ENCODE results near the gene SERPINA5. TPM values are rescaled to one million over a fixed set of nuclear protein-coding genes. Genes with fewer than 3 reads are reported as not detected.

Gene SERPINA5, protein sequence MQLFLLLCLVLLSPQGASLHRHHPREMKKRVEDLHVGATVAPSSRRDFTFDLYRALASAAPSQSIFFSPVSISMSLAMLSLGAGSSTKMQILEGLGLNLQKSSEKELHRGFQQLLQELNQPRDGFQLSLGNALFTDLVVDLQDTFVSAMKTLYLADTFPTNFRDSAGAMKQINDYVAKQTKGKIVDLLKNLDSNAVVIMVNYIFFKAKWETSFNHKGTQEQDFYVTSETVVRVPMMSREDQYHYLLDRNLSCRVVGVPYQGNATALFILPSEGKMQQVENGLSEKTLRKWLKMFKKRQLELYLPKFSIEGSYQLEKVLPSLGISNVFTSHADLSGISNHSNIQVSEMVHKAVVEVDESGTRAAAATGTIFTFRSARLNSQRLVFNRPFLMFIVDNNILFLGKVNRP
- 0.05 to 0.16 TPM (median 0.14 TPM) in 5 replicates for total RNA-seq (2022; extraction: Qiagen RNA extraction)

DNA sequence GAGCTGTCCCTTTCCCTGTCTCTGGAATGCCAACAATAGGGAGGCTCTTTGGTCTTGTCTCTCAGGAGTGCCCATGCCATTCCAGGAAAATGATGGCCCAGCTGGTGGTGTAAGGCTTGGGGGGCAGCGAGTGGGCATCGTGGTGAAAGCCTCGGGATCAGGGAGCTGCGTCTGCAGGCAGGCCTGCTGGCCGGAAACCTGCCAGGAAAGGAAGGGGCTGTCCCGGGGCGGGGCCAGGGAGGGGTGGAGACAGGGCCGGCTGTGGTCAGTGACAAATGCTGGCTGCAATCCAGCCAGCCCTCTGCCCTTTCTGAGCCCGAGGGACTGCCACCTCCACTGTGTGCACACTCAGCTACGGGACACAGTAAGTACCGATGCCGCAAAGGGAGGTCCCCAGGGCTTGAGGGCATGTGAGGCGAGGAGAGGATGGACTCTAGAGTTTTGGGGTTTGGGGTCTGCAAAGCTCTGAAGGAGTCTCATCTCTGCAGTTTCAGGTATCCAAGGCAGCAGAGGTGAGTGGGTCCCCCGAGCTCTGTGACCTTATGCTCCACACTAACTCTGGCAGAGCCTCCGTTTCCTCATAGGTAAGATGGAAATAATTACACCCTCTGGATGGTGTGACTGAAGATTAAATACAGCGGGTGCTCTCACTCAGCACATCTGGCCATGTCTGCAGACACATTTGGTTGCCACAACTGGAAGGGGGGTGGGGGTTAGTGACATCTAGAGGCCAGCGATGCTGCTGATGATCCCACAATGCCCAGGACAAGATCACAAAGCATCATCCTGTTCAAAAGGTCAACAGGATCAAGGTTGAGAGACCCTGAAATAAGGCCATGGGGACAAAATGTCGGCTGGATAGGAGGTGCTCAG, at the start of gene SERPINA5:
SERPINA5 (plus strand) TSS at position 300 of the 873 bp plus-strand sequence. CDS start 5,937 bp downstream, outside the sequence.

DNA sequence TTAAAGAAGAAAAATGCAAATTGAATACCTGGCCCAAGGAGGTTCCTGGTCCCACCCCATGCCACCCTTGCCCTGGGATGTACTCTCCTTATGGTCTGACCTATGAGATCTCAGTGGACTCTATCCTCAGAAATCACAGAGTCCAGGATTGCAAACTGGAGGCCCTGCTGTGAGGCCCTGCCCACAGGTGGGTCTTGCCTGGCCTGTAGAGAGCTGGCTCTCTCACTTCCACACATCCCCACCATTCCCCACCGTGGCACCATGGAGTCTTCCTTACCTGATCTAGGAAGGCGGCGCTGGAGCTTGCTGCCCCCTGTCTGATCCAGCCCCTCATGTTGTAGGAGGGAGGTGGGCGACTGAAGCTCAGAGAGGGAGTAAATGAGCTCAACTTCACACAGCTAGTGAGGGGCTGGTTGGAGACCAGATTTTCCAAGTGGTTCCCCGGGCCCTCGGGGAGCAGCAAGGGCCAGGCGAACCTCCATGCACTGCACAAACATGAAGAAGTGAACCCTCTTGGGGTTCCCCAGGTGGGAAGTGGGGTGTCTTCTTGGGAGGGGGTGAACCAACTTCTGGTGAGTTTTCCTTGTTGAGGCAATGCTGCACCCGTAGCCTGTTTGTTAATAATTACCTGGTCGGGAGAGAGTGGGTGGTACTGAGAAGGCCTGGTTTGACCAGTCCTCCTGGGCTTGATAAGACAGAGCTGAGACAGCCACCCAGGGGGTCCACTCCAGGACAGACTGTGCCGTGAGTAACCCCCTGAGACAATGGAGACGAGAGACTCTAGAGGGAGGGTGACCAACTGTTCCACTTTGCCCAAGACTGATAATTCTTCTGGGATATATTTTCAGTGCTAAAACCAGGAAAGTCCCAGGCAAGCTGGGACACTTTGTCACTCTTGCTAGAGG, 20.2 kb upstream of the SERPINA5 start, which contains the start of gene SERPINA4:
SERPINA4 (plus strand) TSS at position 692 of the 905 bp plus-strand sequence. CDS start 2,041 bp downstream, outside the sequence.

DNA sequence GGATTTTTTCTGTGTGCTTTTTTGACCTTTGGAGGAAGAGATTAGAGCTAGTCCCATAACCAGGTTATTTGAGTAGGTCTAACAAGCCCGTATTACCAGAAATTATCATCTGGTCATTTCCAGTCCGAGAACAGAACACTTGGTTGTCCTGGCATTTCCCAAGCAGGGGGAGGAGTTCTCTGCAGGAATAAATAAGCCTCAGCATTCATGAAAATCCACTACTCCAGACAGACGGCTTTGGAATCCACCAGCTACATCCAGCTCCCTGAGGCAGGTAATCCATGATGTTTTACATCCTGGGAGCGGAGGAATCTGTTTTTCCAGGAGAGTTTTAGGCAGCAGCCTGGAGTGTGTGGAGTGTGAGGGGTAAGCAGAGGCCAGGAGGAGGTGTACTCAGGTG, 30.9 kb downstream of the SERPINA5 start, which contains the start of gene SERPINA3:
SERPINA3 (plus strand) TSS at position 218 of the 400 bp plus-strand sequence. CDS start 2,051 bp downstream, outside the sequence.

Other genes with a start within 250 kb of the SERPINA5 start
- gene SERPINA2, start 214.7 kb upstream of the SERPINA5 start, total RNA-seq (2022; extraction: Qiagen RNA extraction), result not detected in 5 replicates
- 0.54 to 0.88 TPM (median 0.67 TPM) in 5 replicates for gene SERPINA1, start 192.8 kb upstream of the SERPINA5 start, total RNA-seq (2022; extraction: Qiagen RNA extraction)
- not detected in 5 replicates for gene SERPINA11, start 128.6 kb upstream of the SERPINA5 start, total RNA-seq (2022; extraction: Qiagen RNA extraction)
- gene SERPINA9, start 105.2 kb upstream of the SERPINA5 start, total RNA-seq (2022; extraction: Qiagen RNA extraction), result 0.08 TPM in 1 of 5 replicates, not detected in the others
- gene SERPINA12, start 72.0 kb upstream of the SERPINA5 start, total RNA-seq (2022; extraction: Qiagen RNA extraction), result not detected in 5 replicates
- gene SERPINA4, start 20.0 kb upstream of the SERPINA5 start, total RNA-seq (2022; extraction: Qiagen RNA extraction), result not detected in 5 replicates
- gene SERPINA3, start 31.0 kb downstream of the SERPINA5 start, total RNA-seq (2022; extraction: Qiagen RNA extraction), result 6.6 to 11.2 TPM (median 9.0 TPM) in 5 replicates
- 0.24 to 0.76 TPM (median 0.49 TPM) in 5 replicates for gene GSC, start 188.7 kb downstream of the SERPINA5 start, total RNA-seq (2022; extraction: Qiagen RNA extraction)

Measured in A549 treated with CORT108297 at 1 μM for 4 hours (cell line).